Gastrocnemius medialis (tissue), 4 donors: ENCODE measurements around the gene CHRNE. TPM values are rescaled to one million over a fixed set of nuclear protein-coding genes. Genes with fewer than 3 reads are reported as not detected.

Source experiments
- ATAC-seq, 2 donors: fragments of 150-250 bp; one replicate each; pipeline ENCODE4 v1.9.1; 2016
- DNase-seq, 2 donors: peaks; one replicate each; pipeline ENCODE4 v3.0.0-alpha.2; 2019
- H3K27ac ChIP-seq, 4 donors: fragments of 200-600 bp; sonication (generic); 1 replicate in 1 of 4; 2 replicates in 3 of 4; pipeline ENCODE4 v1.5.1; 2016 to 2018; ENCODE audit warnings: mild to moderate bottlenecking in 2 of 4, moderate library complexity in 1 of 4
- H3K27me3 ChIP-seq, 3 donors: fragments of 200-600 bp; sonication (generic) in 2 of 3; 1 replicate in 1 of 3; 2 replicates in 2 of 3; pipeline versions ENCODE4 v1.5.1 to v1.6.0; 2016 to 2019; ENCODE audit warnings: mild to moderate bottlenecking in 1 of 3, moderate library complexity in 1 of 3
- H3K36me3 ChIP-seq, 2 donors: fragments of 200-600 bp; sonication (generic) in 1 of 2; one replicate each; pipeline ENCODE4 v1.5.1; 2017 to 2018
- H3K4me1 ChIP-seq, 2 donors: fragments of 200-600 bp; sonication (generic) in 1 of 2; one replicate each; pipeline ENCODE4 v1.5.1; 2016 to 2017; ENCODE audit warnings: mild to moderate bottlenecking in 2 of 2
- H3K4me3 ChIP-seq, 4 donors: fragments of 200-600 bp; sonication (generic) in 3 of 4; 1 replicate in 1 of 4; 2 replicates in 3 of 4; pipeline ENCODE4 v1.5.1; 2016 to 2019; ENCODE audit warnings: mild to moderate bottlenecking in 2 of 4
- H3K9me3 ChIP-seq, 3 donors: fragments of 200-600 bp; sonication (generic) in 2 of 3; 1 replicate in 1 of 3; 2 replicates in 2 of 3; pipeline ENCODE4 v1.5.1; 2016 to 2019
- CTCF ChIP-seq, 5 experiments: fragments of 450-650 bp in 3 of 5; fragments of 200-600 bp in 2 of 5; sonication (generic) in 2 of 5; IDR thresholded peaks in 4 of 5; conservative IDR thresholded peaks in 1 of 5; 1 replicate in 4 of 5; 2 replicates in 1 of 5; pipeline ENCODE4 v1.5.1; 2016 to 2019; ENCODE audit warnings: antibody characterized with exemption in 5 of 5, mild to moderate bottlenecking in 3 of 5, moderate library complexity in 3 of 5
- POLR2A ChIP-seq, 2 donors: fragments of 450-650 bp; IDR thresholded peaks; one replicate each; pipeline ENCODE4 v1.6.1; 2017; ENCODE audit warnings: antibody characterized with exemption in 2 of 2, mild to moderate bottlenecking in 2 of 2, moderate library complexity in 2 of 2
- in situ Hi-C, 4 donors: fragments of 200-750 bp; cut with MboI; loops; one replicate each; pipeline versions ENCODE4 v1.15.0 to v1.8.0; 2017; ENCODE audit warnings: low sequenced_read_pairs in 4 of 4
- intact Hi-C: fragments of 100-400 bp; cut with DNase I; formaldehyde crosslinking; loops from one replicate; pipeline ENCODE4 v1.15.1; 2023; ENCODE audit warnings: low total_unique reads
- total RNA-seq, 4 donors: library from RNA; depleted of rRNA; stranded (reverse); fragments of >200 nt; gene quantifications; one replicate each; pipeline versions ENCODE4 v1.1.0 to v1.2.3, GENCODE V29; 2016

Gene CHRNE
- total RNA-seq, 4 donors from 2014 or later = 0.33 to 1.9 (median 0.52) TPM; not detected in 1

- intact Hi-C loops (no loop called here), in situ Hi-C loops (no loop called here)
- H3K4me1 ChIP-seq = peaks cover 18 to 25% of the 10 kb centered on the region in 2 donors
- H3K4me3 ChIP-seq = no peak overlapping the region
- ATAC-seq (no peak), DNase-seq (no peak)
- H3K36me3 ChIP-seq = no peaks in the 10 kb centered on the region
- H3K27me3 ChIP-seq = no peaks in the 10 kb centered on the region
- TF ChIP-seq POLR2A (IDR thresholded peaks at IDR 0.05) (no peak), CTCF (IDR thresholded peaks at IDR 0.05 in 4 of 5, conservative IDR thresholded peaks at IDR 0.05 in 1 of 5) (no peak)
- no peaks in the 10 kb centered on the region for H3K9me3 ChIP-seq
- peak overlapping the region in 3 of 4 donors; percentile 41 to 61 (median 46) for H3K27ac ChIP-seq
Observed at GRCh38 chr17:4856937-4857314, 46.0 kb downstream of the CHRNE start.

- H3K27me3 ChIP-seq = no peaks in the 10 kb centered on the region
- H3K27ac ChIP-seq = peak overlapping the region in 3 of 4 donors; percentile 31 to 46 (median 41)
- intact Hi-C loops (no loop called here), in situ Hi-C loops (no loop called here)
- DNase-seq (no peak), ATAC-seq (no peak)
- H3K9me3 ChIP-seq = no peaks in the 10 kb centered on the region
- no peak for TF ChIP-seq CTCF (IDR thresholded peaks at IDR 0.05 in 4 of 5, conservative IDR thresholded peaks at IDR 0.05 in 1 of 5)
- TF ChIP-seq POLR2A (IDR thresholded peaks at IDR 0.05) = no peak
- no peak overlapping the region for H3K4me3 ChIP-seq
- no peaks in the 10 kb centered on the region for H3K36me3 ChIP-seq
- H3K4me1 ChIP-seq = peaks cover 18 to 25% of the 10 kb centered on the region in 2 donors
Observed at GRCh38 chr17:4856271-4856936, 46.5 kb downstream of the CHRNE start.

DNA sequence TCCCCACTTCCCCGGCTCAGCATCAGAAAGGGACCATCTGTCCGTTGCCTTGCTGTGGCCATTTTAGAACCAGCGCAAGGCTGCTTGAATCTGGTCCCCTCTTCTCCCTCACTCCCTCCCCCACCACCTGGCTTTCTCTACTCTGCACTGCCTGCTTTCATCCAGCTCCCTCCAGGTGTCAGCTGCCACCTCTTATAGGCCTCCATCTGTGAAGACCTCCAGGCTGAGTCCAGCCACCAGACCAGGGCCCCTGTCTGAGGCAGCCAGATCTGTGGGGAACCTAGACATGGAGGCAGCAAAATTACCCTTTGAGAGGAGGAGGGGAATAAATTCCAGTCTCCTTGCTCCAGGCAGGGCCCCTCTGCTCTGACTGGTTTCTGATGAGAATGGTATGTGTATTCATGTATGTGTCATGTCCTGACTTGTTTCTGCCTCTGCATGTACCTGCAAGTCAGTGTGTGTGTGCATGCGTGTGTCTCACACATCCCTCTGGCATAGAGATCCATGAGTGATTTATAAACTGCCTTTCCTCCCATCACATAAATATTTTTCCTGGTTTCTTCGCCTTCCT lies 48.7 kb downstream of the CHRNE start:
- peaks cover 13 to 33% of the 10 kb centered on the region in 2 donors for H3K4me1 ChIP-seq
- H3K4me3 ChIP-seq = no peak overlapping the region
- H3K9me3 ChIP-seq = no peaks in the 10 kb centered on the region
- ATAC-seq (no peak), DNase-seq (no peak)
- TF ChIP-seq CTCF (IDR thresholded peaks at IDR 0.05 in 4 of 5, conservative IDR thresholded peaks at IDR 0.05 in 1 of 5) (no peak), POLR2A (IDR thresholded peaks at IDR 0.05) (no peak)
- in situ Hi-C loops (no loop called here), intact Hi-C loops (no loop called here)
- H3K27ac ChIP-seq = no peak overlapping the region
- no peaks in the 10 kb centered on the region for H3K27me3 ChIP-seq
- no peaks in the 10 kb centered on the region for H3K36me3 ChIP-seq

GRCh38 chr17:4853208-4853671 lies 49.7 kb downstream of the CHRNE start:
- intact Hi-C loops (no loop called here), in situ Hi-C loops (no loop called here)
- H3K4me1 ChIP-seq = peaks cover 7 to 25% of the 10 kb centered on the region in 2 donors
- DNase-seq (no peak), ATAC-seq (no peak)
- H3K9me3 ChIP-seq = no peaks in the 10 kb centered on the region
- H3K4me3 ChIP-seq = no peak overlapping the region
- no peak for TF ChIP-seq CTCF (IDR thresholded peaks at IDR 0.05 in 4 of 5, conservative IDR thresholded peaks at IDR 0.05 in 1 of 5)
- TF ChIP-seq POLR2A (IDR thresholded peaks at IDR 0.05) = no peak
- no peaks in the 10 kb centered on the region for H3K27me3 ChIP-seq
- H3K27ac ChIP-seq = no peak overlapping the region
- H3K36me3 ChIP-seq = no peaks in the 10 kb centered on the region
